Colonic mucosa (tissue), 4 donors: ENCODE measurements around the gene GPR89A. TPM values are rescaled to one million over a fixed set of nuclear protein-coding genes. Genes with fewer than 3 reads are reported as not detected.

Experiments
- DNase-seq: peaks from one replicate; pipeline ENCODE4 v3.0.0-alpha.2; 2020
- H3K27ac ChIP-seq: fragments of 200-600 bp; one replicate; pipeline ENCODE4 v1.8.0; 2021
- H3K27me3 ChIP-seq: fragments of 200-600 bp; one replicate; pipeline ENCODE4 v1.8.0; 2021
- H3K36me3 ChIP-seq: fragments of 200-600 bp; one replicate; pipeline ENCODE4 v1.8.0; 2021
- H3K4me1 ChIP-seq: fragments of 200-600 bp; one replicate; pipeline ENCODE4 v1.8.0; 2021; ENCODE audit warnings: mild to moderate bottlenecking
- H3K4me3 ChIP-seq: fragments of 200-600 bp; one replicate; pipeline ENCODE4 v1.8.0; 2021
- H3K9ac ChIP-seq, 2 donors: one replicate each; pipeline ENCODE4 v1.7.0; 2013; ENCODE audit warnings: control low read depth in 2 of 2, low read depth in 2 of 2, low read length in 2 of 2
- H3K9me3 ChIP-seq: fragments of 200-600 bp; one replicate; pipeline ENCODE4 v1.8.0; 2021
- intact Hi-C: fragments of 100-400 bp; cut with DNase I; formaldehyde crosslinking; loops from one replicate; pipeline ENCODE4 v1.14.1; 2022
- total RNA-seq, 2 donors: library from RNA; stranded (reverse); fragmentation: NEBNext Ultra II Directional in 1 of 2; extraction: Animal tissue kit (Norgen Biotek cat#: 25700) in 1 of 2; gene quantifications; one replicate each; pipeline ENCODE4 v1.2.1, GENCODE V29; 2021
- TF ChIP-seq, protein P1 (sequence below): fragments of 200-600 bp; IDR thresholded peaks from one replicate; pipeline ENCODE4 v1.8.0; 2022; ENCODE audit warnings: antibody characterized with exemption, mild to moderate bottlenecking
- donor health status: healthy.
- donor health status: DM: no; HTN: no; CAD: no.
- donor health status: DM: no; HTN: no; CAD: no.

GPR89A gene
- total RNA-seq, 2 donors from 2014 or later: 14.8 to 16.7 TPM

GRCh38 chr1:145688328-145688727 is 80.5 kb downstream of the GPR89A start:
- Histone ChIP-seq H3K27ac (no peak overlapping the region), H3K9me3 (no peaks in the 10 kb centered on the region), H3K36me3 (no peaks in the 10 kb centered on the region), H3K4me3 (no peak overlapping the region), H3K9ac (no peak overlapping the region), H3K27me3 (no peaks in the 10 kb centered on the region), H3K4me1 (no peaks in the 10 kb centered on the region)
- intact Hi-C loops: no loop called here
- TF ChIP-seq, protein P1, sequence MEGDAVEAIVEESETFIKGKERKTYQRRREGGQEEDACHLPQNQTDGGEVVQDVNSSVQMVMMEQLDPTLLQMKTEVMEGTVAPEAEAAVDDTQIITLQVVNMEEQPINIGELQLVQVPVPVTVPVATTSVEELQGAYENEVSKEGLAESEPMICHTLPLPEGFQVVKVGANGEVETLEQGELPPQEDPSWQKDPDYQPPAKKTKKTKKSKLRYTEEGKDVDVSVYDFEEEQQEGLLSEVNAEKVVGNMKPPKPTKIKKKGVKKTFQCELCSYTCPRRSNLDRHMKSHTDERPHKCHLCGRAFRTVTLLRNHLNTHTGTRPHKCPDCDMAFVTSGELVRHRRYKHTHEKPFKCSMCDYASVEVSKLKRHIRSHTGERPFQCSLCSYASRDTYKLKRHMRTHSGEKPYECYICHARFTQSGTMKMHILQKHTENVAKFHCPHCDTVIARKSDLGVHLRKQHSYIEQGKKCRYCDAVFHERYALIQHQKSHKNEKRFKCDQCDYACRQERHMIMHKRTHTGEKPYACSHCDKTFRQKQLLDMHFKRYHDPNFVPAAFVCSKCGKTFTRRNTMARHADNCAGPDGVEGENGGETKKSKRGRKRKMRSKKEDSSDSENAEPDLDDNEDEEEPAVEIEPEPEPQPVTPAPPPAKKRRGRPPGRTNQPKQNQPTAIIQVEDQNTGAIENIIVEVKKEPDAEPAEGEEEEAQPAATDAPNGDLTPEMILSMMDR: no peak
- no peak for DNase-seq

GRCh38 chr1:145688924-145689323 is 81.1 kb downstream of the GPR89A start:
- H3K4me1 ChIP-seq: no peaks in the 10 kb centered on the region
- H3K9ac ChIP-seq: no peak overlapping the region
- no peaks in the 10 kb centered on the region for H3K36me3 ChIP-seq
- no peak overlapping the region for H3K4me3 ChIP-seq
- H3K27me3 ChIP-seq: no peaks in the 10 kb centered on the region
- H3K27ac ChIP-seq: no peak overlapping the region
- DNase-seq: no peak
- intact Hi-C loops: no loop called here
- no peaks in the 10 kb centered on the region for H3K9me3 ChIP-seq
- TF ChIP-seq, protein P1: no peak

DNA sequence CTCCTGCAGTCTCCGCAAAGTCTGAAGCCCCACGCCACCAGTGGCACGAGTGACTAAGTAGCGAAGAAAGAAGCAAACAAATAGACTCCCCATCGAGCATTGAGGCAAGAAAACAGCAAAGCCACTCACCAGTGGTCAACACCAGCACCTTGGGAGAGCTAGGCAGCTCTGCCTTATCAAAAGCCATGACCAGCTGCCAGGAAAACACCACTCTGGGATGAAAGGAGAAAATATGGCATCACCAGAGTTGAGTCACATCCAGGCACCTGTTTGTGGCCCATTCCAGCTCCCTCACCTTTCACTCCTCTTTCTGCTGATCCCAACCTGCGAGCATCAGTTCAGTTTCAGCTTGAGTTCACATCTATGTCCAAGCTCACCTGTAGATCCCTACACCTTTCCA is 82.1 kb downstream of the GPR89A start:
- no peak overlapping the region for H3K27ac ChIP-seq
- no peaks in the 10 kb centered on the region for H3K27me3 ChIP-seq
- TF ChIP-seq, protein P1: no peak
- no peak overlapping the region for H3K4me3 ChIP-seq
- no peaks in the 10 kb centered on the region for H3K9me3 ChIP-seq
- intact Hi-C loops: no loop called here
- H3K4me1 ChIP-seq: no peaks in the 10 kb centered on the region
- H3K9ac ChIP-seq: no peak overlapping the region
- no peak for DNase-seq
- no peaks in the 10 kb centered on the region for H3K36me3 ChIP-seq

DNA sequence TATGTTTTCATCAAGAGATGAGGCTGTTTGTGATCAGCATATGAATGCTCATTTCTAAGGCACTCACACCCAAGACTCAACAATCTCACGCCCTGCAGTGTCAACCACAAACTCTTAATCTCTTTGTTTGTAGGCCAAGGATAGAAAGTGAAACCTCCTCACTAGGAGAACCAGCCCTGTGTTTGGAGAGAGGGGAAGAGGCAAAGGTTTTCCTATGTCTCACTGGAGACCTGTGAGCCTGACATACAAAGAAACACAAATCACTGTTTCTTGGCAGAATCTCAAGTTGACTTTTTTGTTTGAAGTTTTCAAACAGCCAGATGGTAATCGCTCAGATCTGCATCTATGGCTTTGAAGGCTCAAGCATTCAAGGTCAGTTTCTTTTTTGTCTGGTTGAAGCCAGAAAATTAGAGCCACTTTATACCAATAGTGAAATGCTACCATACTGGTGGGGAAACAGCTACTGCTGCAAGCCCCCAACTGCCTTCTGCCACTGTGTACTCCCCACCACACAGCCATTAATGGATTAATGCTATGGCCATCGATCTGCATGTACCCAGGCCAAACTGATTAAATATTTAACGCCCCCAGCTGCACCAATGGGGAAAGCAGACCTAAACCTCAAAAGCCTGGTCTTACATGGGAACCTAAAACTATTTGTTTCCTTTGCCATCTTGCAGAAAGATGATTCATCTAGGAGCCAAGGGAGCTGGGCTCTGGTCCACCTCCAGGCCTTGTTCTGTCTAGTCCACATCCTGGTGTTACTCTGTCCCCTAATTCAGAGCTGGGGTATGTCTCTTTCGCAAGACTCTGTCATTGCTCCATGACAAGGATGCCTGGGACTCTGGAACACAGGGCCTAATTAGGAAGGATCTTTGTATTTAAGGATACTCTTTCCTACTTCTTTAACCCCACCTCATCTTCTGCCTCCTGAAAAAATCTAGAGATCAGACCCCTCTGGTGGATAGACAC is 83.1 kb downstream of the GPR89A start:
- H3K27me3 ChIP-seq: no peaks in the 10 kb centered on the region
- intact Hi-C loops: no loop called here
- no peaks in the 10 kb centered on the region for H3K36me3 ChIP-seq
- TF ChIP-seq, protein P1: no peak
- H3K9me3 ChIP-seq: no peaks in the 10 kb centered on the region
- no peaks in the 10 kb centered on the region for H3K4me1 ChIP-seq
- H3K9ac ChIP-seq: no peak overlapping the region
- no peak for DNase-seq
- H3K4me3 ChIP-seq: no peak overlapping the region
- H3K27ac ChIP-seq: no peak overlapping the region

DNA sequence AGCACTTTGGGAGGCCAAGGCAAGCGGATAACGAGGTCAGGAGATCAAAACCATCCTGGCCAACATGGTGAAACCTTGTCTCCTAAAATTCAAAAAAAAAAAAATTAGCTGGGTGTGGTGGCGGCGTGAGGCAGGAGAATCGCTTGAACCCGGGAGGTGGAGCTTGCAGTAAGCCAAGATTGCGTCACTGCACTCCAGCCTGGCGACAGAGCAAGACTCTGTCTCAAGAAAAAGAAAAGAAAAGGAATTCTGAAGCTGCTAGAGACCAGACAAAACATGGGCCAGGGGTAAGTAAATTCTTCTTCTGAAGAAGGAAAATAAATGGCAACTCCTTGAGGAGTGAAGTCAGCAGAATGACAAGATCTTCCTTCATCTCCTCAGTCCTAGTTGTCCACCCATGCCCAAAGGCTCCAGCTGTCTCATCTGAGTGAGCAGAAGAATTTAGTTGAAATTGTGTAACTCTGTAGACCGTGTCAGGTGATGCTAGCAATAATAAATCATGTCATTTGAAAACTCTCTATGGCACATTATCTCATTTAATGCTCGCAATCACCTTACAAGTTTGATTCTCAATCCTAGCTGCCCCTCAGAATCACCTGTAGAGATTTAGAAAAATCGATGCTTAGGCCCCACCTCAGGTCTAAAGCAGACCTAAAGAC is 85.1 kb downstream of the GPR89A start:
- Histone ChIP-seq H3K27me3 (no peaks in the 10 kb centered on the region), H3K36me3 (no peaks in the 10 kb centered on the region), H3K27ac (no peak overlapping the region), H3K9me3 (no peaks in the 10 kb centered on the region), H3K9ac (no peak overlapping the region), H3K4me3 (no peak overlapping the region), H3K4me1 (no peaks in the 10 kb centered on the region)
- no peak for DNase-seq
- intact Hi-C loops: no loop called here
- TF ChIP-seq, protein P1: no peak
